Endodermal cell (in vitro differentiated cells): ENCODE results near the gene TBXAS1. TPM values are rescaled to one million over a fixed set of nuclear protein-coding genes. Genes with fewer than 3 reads are reported as not detected.

Experiments used
- DNase-seq: peaks from one replicate; pipeline ENCODE4 v3.0.0-alpha.2; 2017
- H3K27ac ChIP-seq: 2 replicates; pipeline ENCODE4 v1.5.1; 2013; ENCODE audit warnings: mild to moderate bottlenecking, low read depth, low read length, moderate library complexity
- H3K27me3 ChIP-seq: 2 replicates; pipeline ENCODE4 v1.6.1; 2013; ENCODE audit warnings: mild to moderate bottlenecking, low read length, moderate library complexity; ENCODE audit not compliant: insufficient read depth, control insufficient read depth, poor library complexity, severe bottlenecking
- H3K36me3 ChIP-seq: 2 replicates; pipeline ENCODE4 v1.7.0; 2013; ENCODE audit warnings: mild to moderate bottlenecking, low read length, moderate library complexity; ENCODE audit not compliant: control insufficient read depth, insufficient read depth
- H3K4me1 ChIP-seq: one replicate; pipeline ENCODE4 v1.7.0; 2013; ENCODE audit warnings: low read length; ENCODE audit not compliant: control insufficient read depth, insufficient read depth
- H3K4me3 ChIP-seq: 2 replicates; pipeline ENCODE4 v1.5.1; 2013; ENCODE audit warnings: mild to moderate bottlenecking, low read length, moderate library complexity
- H3K9ac ChIP-seq: 2 replicates; pipeline ENCODE4 v1.6.1; 2013; ENCODE audit warnings: mild to moderate bottlenecking, low read length, moderate library complexity; ENCODE audit not compliant: poor library complexity, severe bottlenecking; ENCODE audit errors: extremely low read depth
- H3K9me3 ChIP-seq: 2 replicates; pipeline ENCODE4 v1.6.1; 2013; ENCODE audit warnings: mild to moderate bottlenecking, low read length, moderate library complexity; ENCODE audit not compliant: control insufficient read depth
- H3K27ac Mint-ChIP-seq: 2 replicates; pipeline ENCODE4 v1.8.0; 2020; ENCODE audit warnings: mixed read lengths
- H3K27me3 Mint-ChIP-seq: 2 replicates; pipeline ENCODE4 v1.8.0; 2021; ENCODE audit warnings: mild to moderate bottlenecking, mixed read lengths; ENCODE audit not compliant: insufficient read depth
- H3K36me3 Mint-ChIP-seq: 2 replicates; pipeline ENCODE4 v1.8.0; 2020; ENCODE audit warnings: low read depth, mixed read lengths
- H3K4me1 Mint-ChIP-seq: 2 replicates; pipeline ENCODE4 v1.8.0; 2020; ENCODE audit warnings: mixed read lengths
- H3K4me3 Mint-ChIP-seq: 2 replicates; pipeline ENCODE4 v1.8.0; 2020; ENCODE audit warnings: mild to moderate bottlenecking, moderate library complexity, mixed read lengths
- H3K9me3 Mint-ChIP-seq: 2 replicates; pipeline ENCODE4 v1.8.0; 2020; ENCODE audit warnings: mild to moderate bottlenecking, mixed read lengths
- WGBS, 2 experiments: methylation state at CpG; one replicate each; pipeline versions ENCODE4 v1.1.5 to v1.1.7; 2013; ENCODE audit warnings: missing lambda C conversion rate in 2 of 2, mixed read lengths in 1 of 2; ENCODE audit not compliant: insufficient coverage in 1 of 2, insufficient read length in 1 of 2; 5-methylcytosine and 5-hydroxymethylcytosine counted together
- total RNA-seq, 2 donors: library from RNA; stranded (reverse); fragmentation: NEBNext Ultra II Directional in 1 of 2; extraction: Animal tissue kit (Norgen Biotek cat#: 25700) in 1 of 2; gene quantifications; 2 replicates in 1 of 2; 3 replicates in 1 of 2; pipeline ENCODE4 v1.2.1, GENCODE V29; 2021
- TF ChIP-seq, protein P1 (sequence below): fragments of 200-600 bp; sonication (generic); conservative IDR thresholded peaks from 2 replicates; pipeline ENCODE4 v1.5.0; 2021; ENCODE audit warnings: antibody characterized with exemption, mild to moderate bottlenecking

TBXAS1 gene
- total RNA-seq, 2 donors from 2014 or later, result 7.6 to 13.5 TPM

DNA sequence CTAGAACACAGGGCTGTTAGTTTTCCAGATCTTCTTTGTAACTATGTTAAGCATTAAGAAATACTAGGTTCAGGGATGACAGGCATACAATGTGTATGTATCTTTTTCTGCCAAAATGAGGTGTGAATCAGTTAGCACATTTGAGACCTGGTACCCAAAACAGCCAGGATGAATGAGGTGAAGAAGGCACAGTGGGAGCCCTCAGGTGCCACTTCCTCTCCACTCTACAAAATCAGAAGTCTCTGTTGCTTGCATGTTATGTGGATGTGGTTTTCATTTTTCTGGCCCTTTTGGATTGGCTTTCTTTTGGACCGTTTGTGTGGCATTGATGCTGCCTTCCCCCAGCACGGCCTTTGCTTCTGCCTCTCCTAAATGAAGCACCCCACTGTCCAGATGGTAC is 15.4 kb upstream of the TBXAS1 start:
- TF ChIP-seq, protein P1, sequence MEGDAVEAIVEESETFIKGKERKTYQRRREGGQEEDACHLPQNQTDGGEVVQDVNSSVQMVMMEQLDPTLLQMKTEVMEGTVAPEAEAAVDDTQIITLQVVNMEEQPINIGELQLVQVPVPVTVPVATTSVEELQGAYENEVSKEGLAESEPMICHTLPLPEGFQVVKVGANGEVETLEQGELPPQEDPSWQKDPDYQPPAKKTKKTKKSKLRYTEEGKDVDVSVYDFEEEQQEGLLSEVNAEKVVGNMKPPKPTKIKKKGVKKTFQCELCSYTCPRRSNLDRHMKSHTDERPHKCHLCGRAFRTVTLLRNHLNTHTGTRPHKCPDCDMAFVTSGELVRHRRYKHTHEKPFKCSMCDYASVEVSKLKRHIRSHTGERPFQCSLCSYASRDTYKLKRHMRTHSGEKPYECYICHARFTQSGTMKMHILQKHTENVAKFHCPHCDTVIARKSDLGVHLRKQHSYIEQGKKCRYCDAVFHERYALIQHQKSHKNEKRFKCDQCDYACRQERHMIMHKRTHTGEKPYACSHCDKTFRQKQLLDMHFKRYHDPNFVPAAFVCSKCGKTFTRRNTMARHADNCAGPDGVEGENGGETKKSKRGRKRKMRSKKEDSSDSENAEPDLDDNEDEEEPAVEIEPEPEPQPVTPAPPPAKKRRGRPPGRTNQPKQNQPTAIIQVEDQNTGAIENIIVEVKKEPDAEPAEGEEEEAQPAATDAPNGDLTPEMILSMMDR, result no peak
- Histone ChIP-seq H3K27me3 (no peaks in the 10 kb centered on the region), H3K36me3 (no peaks in the 10 kb centered on the region), H3K9me3 (no peaks in the 10 kb centered on the region), H3K9ac (no peak overlapping the region), H3K27ac (no peak overlapping the region), H3K4me3 (no peak overlapping the region), H3K4me1 (no peaks in the 10 kb centered on the region)
- 81% methylated on average over 2 of the region's 2 CpGs; no CpG with 5 or more reads in 1 of the 2 experiments for WGBS, 2 experiments
- Mint-ChIP-seq H3K4me3 (no peak overlapping the region), H3K4me1 (no peaks in the 10 kb centered on the region), H3K27me3 (peaks cover 12% of the 10 kb centered on the region), H3K27ac (no peak overlapping the region), H3K9me3 (peaks cover 9% of the 10 kb centered on the region), H3K36me3 (no peaks in the 10 kb centered on the region)
- DNase-seq, result no peak

DNA sequence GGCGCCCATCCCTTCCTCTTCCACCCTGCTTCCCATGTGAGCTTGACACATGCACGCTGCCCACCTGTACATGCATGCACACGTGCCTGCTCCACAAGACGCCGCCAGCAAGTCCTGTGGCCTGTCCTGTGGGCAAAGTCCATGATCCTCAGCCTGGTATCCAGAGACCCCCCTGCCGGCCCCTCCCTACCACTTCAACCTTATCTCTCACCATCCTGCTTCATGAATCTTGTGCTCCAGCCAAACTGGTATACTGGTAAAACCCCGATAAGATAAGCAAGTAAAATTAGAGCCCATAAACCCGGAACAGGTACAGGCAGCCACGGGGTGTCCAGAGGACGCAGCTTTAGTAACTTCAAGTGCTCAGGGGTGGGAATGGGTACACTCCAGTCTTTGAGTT is 11.8 kb upstream of the TBXAS1 start:
- no peaks in the 10 kb centered on the region for H3K4me1 ChIP-seq
- no peak overlapping the region for H3K9ac ChIP-seq
- WGBS, 2 experiments, result 94 to 96% methylated on average over 4 to 10 of the region's 10 CpGs
- Mint-ChIP-seq H3K9me3 (peaks cover 9% of the 10 kb centered on the region), H3K36me3 (no peaks in the 10 kb centered on the region), H3K27me3 (peaks cover 12% of the 10 kb centered on the region), H3K27ac (no peak overlapping the region), H3K4me1 (no peaks in the 10 kb centered on the region), H3K4me3 (no peak overlapping the region)
- H3K36me3 ChIP-seq, result no peaks in the 10 kb centered on the region
- H3K4me3 ChIP-seq, result no peak overlapping the region
- H3K9me3 ChIP-seq, result no peaks in the 10 kb centered on the region
- H3K27me3 ChIP-seq, result no peaks in the 10 kb centered on the region
- TF ChIP-seq, protein P1, result no peak
- no peak overlapping the region for H3K27ac ChIP-seq
- no peak for DNase-seq

DNA sequence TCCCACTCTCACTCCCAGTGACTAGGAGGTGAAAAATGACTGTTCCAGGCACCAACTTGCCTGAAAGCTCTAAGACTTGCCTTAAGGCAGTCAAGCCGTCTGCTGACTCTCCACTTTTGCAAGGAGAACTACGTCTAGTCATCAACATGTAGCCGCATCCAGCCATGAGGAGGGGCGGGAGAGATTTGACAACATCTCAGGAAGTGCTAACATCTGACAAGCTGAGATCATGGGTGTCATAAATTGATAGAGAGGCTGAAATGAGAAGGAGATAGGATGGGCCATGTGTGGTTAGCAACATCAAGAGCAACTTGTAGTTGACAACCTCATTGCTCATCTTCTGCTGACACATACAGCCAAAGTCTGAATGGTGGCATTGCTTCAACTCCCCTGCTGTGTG is 9.0 kb upstream of the TBXAS1 start:
- no peaks in the 10 kb centered on the region for H3K4me1 Mint-ChIP-seq
- H3K4me3 ChIP-seq, result no peak overlapping the region
- H3K4me1 ChIP-seq, result no peaks in the 10 kb centered on the region
- H3K36me3 Mint-ChIP-seq, result no peaks in the 10 kb centered on the region
- H3K27ac ChIP-seq, result no peak overlapping the region
- TF ChIP-seq, protein P1, result no peak
- H3K36me3 ChIP-seq, result no peaks in the 10 kb centered on the region
- H3K27me3 ChIP-seq, result peaks cover 7% of the 10 kb centered on the region
- H3K9me3 Mint-ChIP-seq, result peaks cover 9% of the 10 kb centered on the region
- no peak overlapping the region for H3K4me3 Mint-ChIP-seq
- no peak overlapping the region for H3K27ac Mint-ChIP-seq
- H3K9me3 ChIP-seq, result no peaks in the 10 kb centered on the region
- WGBS, 2 experiments, result 93 to 96% methylated on average over 4 of the region's 4 CpGs
- peaks cover 9% of the 10 kb centered on the region for H3K27me3 Mint-ChIP-seq
- no peak for DNase-seq
- H3K9ac ChIP-seq, result no peak overlapping the region
